ENCODE data around the gene CDH4. TPM values are rescaled to one million over a fixed set of nuclear protein-coding genes. Genes with fewer than 3 reads are reported as not detected.

CDH4 gene
- total and polyA plus RNA-seq, 2 donors (not counting 3 experiments of a cell fraction or from before 2014, with no cell fraction given), result 0.17 to 0.51 TPM

DNA sequence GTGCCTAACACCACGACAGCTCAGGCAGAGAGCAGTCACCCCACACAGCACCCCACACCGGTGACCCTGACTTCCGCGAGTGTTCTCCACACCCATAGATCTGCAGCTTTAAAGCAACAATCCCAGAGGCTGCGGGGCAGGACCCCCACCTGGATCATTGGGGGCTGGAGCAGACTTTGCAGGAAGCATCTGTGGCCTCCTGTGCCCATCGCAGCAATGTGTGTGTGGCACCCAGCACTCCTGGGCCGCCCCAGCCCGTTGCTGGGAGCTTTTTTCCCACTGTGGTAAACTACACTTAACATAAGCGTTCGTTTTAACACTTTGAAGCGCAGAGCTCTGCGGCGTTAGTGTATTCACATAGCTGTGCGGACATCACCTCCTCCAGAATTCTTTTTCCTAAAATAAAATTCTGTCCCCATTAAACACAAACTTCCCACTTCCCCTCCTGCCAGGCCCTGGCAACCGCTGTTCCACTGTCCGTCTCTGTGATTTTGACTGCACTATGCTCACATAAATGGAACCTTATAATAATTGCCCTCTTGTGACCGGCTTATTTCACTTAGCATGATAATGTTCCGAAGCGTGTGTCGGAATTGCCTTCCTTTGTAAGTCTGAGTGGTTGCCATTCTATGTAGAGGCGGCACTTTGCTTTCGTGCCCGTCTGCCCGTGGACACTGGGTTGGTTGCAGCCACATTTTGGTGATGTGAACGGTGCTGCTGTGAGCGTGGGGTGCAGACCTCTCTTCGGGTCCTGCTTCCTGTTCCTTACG lies 382.5 kb downstream of the CDH4 start:
- H3K4me1 ChIP-seq (ENCODE audit: control insufficient read depth, extremely low read depth, insufficient read depth, low read length), result no peaks in the 10 kb centered on the region
- H3K27ac ChIP-seq (ENCODE audit: insufficient read depth, low read depth, low read length), result no peak overlapping the region
- ChIA-PET POLR2A (no interaction called here), CTCF (no interaction called here)
- H3K9me1 ChIP-seq (replicated peaks; ENCODE audit: control insufficient read depth, extremely low read depth, insufficient read depth, low read length), result no peaks in the 10 kb centered on the region
- no TSS peak for BruUV-seq (replicated peaks)
- no peak overlapping the region for H3K4me3 ChIP-seq (replicated peaks in 1 of 3; ENCODE audit: insufficient read depth in 1 of 3, low read depth in 1 of 3, low read length in 3 of 3)
- DNase-seq (ENCODE audit: low read depth, low spot score), result no peak
- dilution Hi-C loops (cut with MboI; ENCODE audit: extremely low pct_ligation_motif_present, low sequenced_read_pairs) (no loop called here), intact Hi-C loops (cut with micrococcal nuclease) (loop anchor here (1.0 kb wide), 1 partner anchor 23 kb away; no protein-coding TSS in a partner anchor)
- no peak overlapping the region for H2AFZ ChIP-seq (ENCODE audit: low read depth, low read length)
- no peaks in the 10 kb centered on the region for H3K79me2 ChIP-seq (ENCODE audit: control insufficient read depth, insufficient read depth, low read length)
- H3K9ac ChIP-seq (replicated peaks; ENCODE audit: extremely low read depth, insufficient read depth, low read length), result no peak overlapping the region
- H3K9me3 ChIP-seq (replicated peaks; ENCODE audit: control insufficient read depth, insufficient read depth, low read length), result peaks cover 8% of the 10 kb centered on the region
- no peak for FAIRE-seq
- H3K4me2 ChIP-seq (ENCODE audit: insufficient read depth, low read length), result no peak overlapping the region
- no peaks in the 10 kb centered on the region for H4K20me1 ChIP-seq (replicated peaks; ENCODE audit: control insufficient read depth, extremely low read depth, insufficient read depth, low read length)
- TF ChIP-seq, protein P1, sequence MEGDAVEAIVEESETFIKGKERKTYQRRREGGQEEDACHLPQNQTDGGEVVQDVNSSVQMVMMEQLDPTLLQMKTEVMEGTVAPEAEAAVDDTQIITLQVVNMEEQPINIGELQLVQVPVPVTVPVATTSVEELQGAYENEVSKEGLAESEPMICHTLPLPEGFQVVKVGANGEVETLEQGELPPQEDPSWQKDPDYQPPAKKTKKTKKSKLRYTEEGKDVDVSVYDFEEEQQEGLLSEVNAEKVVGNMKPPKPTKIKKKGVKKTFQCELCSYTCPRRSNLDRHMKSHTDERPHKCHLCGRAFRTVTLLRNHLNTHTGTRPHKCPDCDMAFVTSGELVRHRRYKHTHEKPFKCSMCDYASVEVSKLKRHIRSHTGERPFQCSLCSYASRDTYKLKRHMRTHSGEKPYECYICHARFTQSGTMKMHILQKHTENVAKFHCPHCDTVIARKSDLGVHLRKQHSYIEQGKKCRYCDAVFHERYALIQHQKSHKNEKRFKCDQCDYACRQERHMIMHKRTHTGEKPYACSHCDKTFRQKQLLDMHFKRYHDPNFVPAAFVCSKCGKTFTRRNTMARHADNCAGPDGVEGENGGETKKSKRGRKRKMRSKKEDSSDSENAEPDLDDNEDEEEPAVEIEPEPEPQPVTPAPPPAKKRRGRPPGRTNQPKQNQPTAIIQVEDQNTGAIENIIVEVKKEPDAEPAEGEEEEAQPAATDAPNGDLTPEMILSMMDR (IDR thresholded peaks at IDR 0.05; ENCODE audit: extremely low read depth in 1 of 2, insufficient read depth in 1 of 2, low read depth in 1 of 2, low read length in 2 of 2), result no peak
- TF ChIP-seq FOS (IDR thresholded peaks at IDR 0.05; ENCODE audit: borderline replicate concordance, insufficient read depth, low read length), result no peak
- TF ChIP-seq MYC (IDR thresholded peaks at IDR 0.05; ENCODE audit: low read depth, low read length), result no peak
- H3K36me3 ChIP-seq (ENCODE audit: control insufficient read depth in 2 of 2, extremely low read depth in 1 of 2, insufficient read depth in 2 of 2, low read length in 2 of 2), result no peaks in the 10 kb centered on the region
- no peaks in the 10 kb centered on the region for H3K27me3 ChIP-seq (ENCODE audit: control insufficient read depth in 2 of 2, insufficient read depth in 2 of 2, low read length in 2 of 2)

GRCh38 chr20:61635721-61636455 lies 383.8 kb downstream of the CDH4 start:
- no peak for DNase-seq (ENCODE audit: low read depth, low spot score)
- Histone ChIP-seq H3K9me3 (replicated peaks; ENCODE audit: control insufficient read depth, insufficient read depth, low read length) (peaks cover 6% of the 10 kb centered on the region), H4K20me1 (replicated peaks; ENCODE audit: control insufficient read depth, extremely low read depth, insufficient read depth, low read length) (no peaks in the 10 kb centered on the region), H3K27me3 (ENCODE audit: control insufficient read depth in 2 of 2, insufficient read depth in 2 of 2, low read length in 2 of 2) (no peaks in the 10 kb centered on the region), H3K79me2 (ENCODE audit: control insufficient read depth, insufficient read depth, low read length) (no peaks in the 10 kb centered on the region), H3K27ac (ENCODE audit: insufficient read depth, low read depth, low read length) (no peak overlapping the region), H3K4me1 (ENCODE audit: control insufficient read depth, extremely low read depth, insufficient read depth, low read length) (no peaks in the 10 kb centered on the region), H3K4me2 (ENCODE audit: insufficient read depth, low read length) (no peak overlapping the region), H3K4me3 (replicated peaks in 1 of 3; ENCODE audit: insufficient read depth in 1 of 3, low read depth in 1 of 3, low read length in 3 of 3) (no peak overlapping the region), H2AFZ (ENCODE audit: low read depth, low read length) (no peak overlapping the region), H3K9ac (replicated peaks; ENCODE audit: extremely low read depth, insufficient read depth, low read length) (no peak overlapping the region), H3K9me1 (replicated peaks; ENCODE audit: control insufficient read depth, extremely low read depth, insufficient read depth, low read length) (no peaks in the 10 kb centered on the region), H3K36me3 (ENCODE audit: control insufficient read depth in 2 of 2, extremely low read depth in 1 of 2, insufficient read depth in 2 of 2, low read length in 2 of 2) (no peaks in the 10 kb centered on the region)
- dilution Hi-C loops (cut with MboI; ENCODE audit: extremely low pct_ligation_motif_present, low sequenced_read_pairs) (no loop called here), intact Hi-C loops (cut with micrococcal nuclease) (no loop called here)
- no peak for FAIRE-seq
- POLR2A ChIA-PET, result no interaction called here
- CTCF ChIA-PET, result no interaction called here
- TF ChIP-seq, protein P2, sequence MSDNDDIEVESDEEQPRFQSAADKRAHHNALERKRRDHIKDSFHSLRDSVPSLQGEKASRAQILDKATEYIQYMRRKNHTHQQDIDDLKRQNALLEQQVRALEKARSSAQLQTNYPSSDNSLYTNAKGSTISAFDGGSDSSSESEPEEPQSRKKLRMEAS (IDR thresholded peaks at IDR 0.05; ENCODE audit: insufficient read depth, insufficient read length), result no peak
- TF ChIP-seq MYC (IDR thresholded peaks at IDR 0.05; ENCODE audit: low read depth, low read length) (no peak), FOS (IDR thresholded peaks at IDR 0.05; ENCODE audit: borderline replicate concordance, insufficient read depth, low read length) (no peak), GATA2 (IDR thresholded peaks at IDR 0.05; ENCODE audit: insufficient read depth, insufficient read length, low read depth, low read length) (no peak), POLR2AphosphoS5 (IDR thresholded peaks at IDR 0.05; ENCODE audit: insufficient read depth, low read depth, low read length) (no peak), JUN (IDR thresholded peaks at IDR 0.05; ENCODE audit: borderline replicate concordance, insufficient read depth, insufficient read length, low read depth) (no peak), POLR2A (IDR thresholded peaks at IDR 0.05; ENCODE audit: low read depth, low read length) (no peak), EZH2 (IDR thresholded peaks at IDR 0.05; ENCODE audit: borderline replicate concordance, low read depth, low read length, severe bottlenecking) (no peak)
- TF ChIP-seq, protein P1 (IDR thresholded peaks at IDR 0.05; ENCODE audit: extremely low read depth in 1 of 2, insufficient read depth in 1 of 2, low read depth in 1 of 2, low read length in 2 of 2), result no peak
- no TSS peak for BruUV-seq (replicated peaks)

All from endothelial cell of umbilical vein (primary cell).